Liver (tissue), 9 donors: ENCODE measurements around the gene FUNDC2. TPM values are rescaled to one million over a fixed set of nuclear protein-coding genes. Genes with fewer than 3 reads are reported as not detected.
A peak's percentile ranks its signal among the peaks of the same experiment; 100 is the strongest.

Experiments used
- DNase-seq: peaks from one replicate; pipeline ENCODE4 v3.0.0-alpha.2; 2017; ENCODE audit warnings: low spot score
- H3K27ac ChIP-seq, 2 donors: one replicate each; pipeline ENCODE4 v1.7.0; 2013; ENCODE audit warnings: inconsistent platforms in 2 of 2, low read length in 2 of 2, control low read depth in 1 of 2, low read depth in 1 of 2, mild to moderate bottlenecking in 1 of 2
- H3K27me3 ChIP-seq, 4 donors: one replicate each; pipeline versions ENCODE4 v1.6.1 to v1.7.0; 2013; ENCODE audit warnings: low read length in 3 of 4, inconsistent platforms in 1 of 4, mild to moderate bottlenecking in 1 of 4, moderate library complexity in 1 of 4; ENCODE audit not compliant: control insufficient read depth in 4 of 4, insufficient read depth in 4 of 4
- H3K36me3 ChIP-seq, 4 donors: one replicate each; pipeline versions ENCODE4 v1.6.1 to v1.7.0; 2013; ENCODE audit warnings: low read length in 3 of 4, mild to moderate bottlenecking in 3 of 4, low read depth in 1 of 4, moderate library complexity in 1 of 4; ENCODE audit not compliant: control insufficient read depth in 4 of 4, insufficient read depth in 3 of 4
- H3K4me1 ChIP-seq, 4 donors: one replicate each; pipeline versions ENCODE4 v1.6.1 to v1.7.0; 2013; ENCODE audit warnings: low read length in 3 of 4, mild to moderate bottlenecking in 3 of 4, moderate library complexity in 1 of 4; ENCODE audit not compliant: control insufficient read depth in 4 of 4, insufficient read depth in 4 of 4
- H3K4me3 ChIP-seq, 3 donors: one replicate each; pipeline versions ENCODE4 v1.6.1 to v1.7.0; 2013; ENCODE audit warnings: low read length in 3 of 3, control low read depth in 1 of 3, low read depth in 1 of 3, mild to moderate bottlenecking in 1 of 3
- H3K9ac ChIP-seq, 2 donors: one replicate each; pipeline ENCODE4 v1.7.0; 2013; ENCODE audit warnings: low read length in 2 of 2, mild to moderate bottlenecking in 2 of 2, moderate library complexity in 2 of 2, control low read depth in 1 of 2, low read depth in 1 of 2
- H3K9me3 ChIP-seq, 4 donors: one replicate each; pipeline versions ENCODE4 v1.6.1 to v1.7.0; 2013; ENCODE audit warnings: low read length in 3 of 4; ENCODE audit not compliant: control insufficient read depth in 4 of 4
- ATF3 ChIP-seq: IDR thresholded peaks from 2 replicates; pipeline ENCODE4 v1.6.1; 2016; ENCODE audit warnings: antibody characterized with exemption
- FOXA1 ChIP-seq: IDR thresholded peaks from 2 replicates; pipeline ENCODE4 v1.6.1; 2016; ENCODE audit warnings: antibody characterized with exemption
- FOXA2 ChIP-seq: IDR thresholded peaks from 2 replicates; pipeline ENCODE4 v1.6.1; 2016; ENCODE audit warnings: antibody characterized with exemption
- GABPA ChIP-seq, 2 donors: IDR thresholded peaks in 1 of 2; conservative IDR thresholded peaks in 1 of 2; 2 replicates each; pipeline ENCODE4 v1.6.1; 2016; ENCODE audit warnings: antibody characterized with exemption in 2 of 2, mild to moderate bottlenecking in 1 of 2, moderate library complexity in 1 of 2
- HNF4A ChIP-seq, 2 donors: conservative IDR thresholded peaks; 2 replicates each; pipeline ENCODE4 v1.6.1; 2016; ENCODE audit warnings: antibody characterized with exemption in 2 of 2, mild to moderate bottlenecking in 2 of 2
- JUND ChIP-seq, 2 donors: IDR thresholded peaks; 2 replicates each; pipeline ENCODE4 v1.6.1; 2016; ENCODE audit warnings: antibody characterized with exemption in 2 of 2
- MAX ChIP-seq: IDR thresholded peaks from 2 replicates; pipeline ENCODE4 v1.6.1; 2016; ENCODE audit warnings: antibody characterized with exemption
- NR2F2 ChIP-seq: IDR thresholded peaks from 2 replicates; pipeline ENCODE4 v1.6.1; 2016; ENCODE audit warnings: antibody characterized with exemption
- RAD21 ChIP-seq, 2 donors: IDR thresholded peaks; 2 replicates each; pipeline ENCODE4 v1.6.1; 2016; ENCODE audit warnings: antibody characterized with exemption in 2 of 2, mild to moderate bottlenecking in 2 of 2
- REST ChIP-seq: IDR thresholded peaks from 2 replicates; pipeline ENCODE4 v1.6.1; 2016; ENCODE audit warnings: antibody characterized with exemption, mild to moderate bottlenecking
- RXRA ChIP-seq, 2 donors: IDR thresholded peaks; 2 replicates each; pipeline ENCODE4 v1.6.1; 2017 to 2018; ENCODE audit warnings: antibody characterized with exemption in 2 of 2, mild to moderate bottlenecking in 1 of 2
- SP1 ChIP-seq: IDR thresholded peaks from 2 replicates; pipeline ENCODE4 v1.6.1; 2018; ENCODE audit warnings: antibody characterized with exemption, mild to moderate bottlenecking
- TAF1 ChIP-seq: conservative IDR thresholded peaks from 2 replicates; pipeline ENCODE4 v1.6.1; 2016; ENCODE audit warnings: antibody characterized with exemption, mild to moderate bottlenecking
- YY1 ChIP-seq: IDR thresholded peaks from 2 replicates; pipeline ENCODE4 v1.6.1; 2016; ENCODE audit warnings: antibody characterized with exemption, mild to moderate bottlenecking
- ZBTB33 ChIP-seq: IDR thresholded peaks from 2 replicates; pipeline ENCODE4 v1.6.1; 2016; ENCODE audit warnings: antibody characterized with exemption
- WGBS: extraction: QIAGEN DNeasy Blood & Tissue Kit; methylation state at CpG from one replicate; pipeline ENCODE4 v1.1.7; 2013; 5-methylcytosine and 5-hydroxymethylcytosine counted together
- polyA plus RNA-seq, 2 donors: library from polyadenylated mRNA; stranded (reverse) in 1 of 2; unstranded in 1 of 2; fragments of 200-250 nt in 1 of 2; fragments of >200 nt in 1 of 2; fragmentation: Nextera tagmentation in 1 of 2; extraction: Ambion mirVana in 1 of 2; gene quantifications; one replicate each; pipeline versions ENCODE4 v1.2.1 to v1.2.3, GENCODE V29; 2013 to 2015
- total RNA-seq, 2 donors: library from RNA; depleted of rRNA; stranded (reverse); fragments of >200 nt; gene quantifications; one replicate each; pipeline ENCODE4 v1.2.3, GENCODE V29; 2014
- donor health status: healthy.
- donor health status: healthy.
- donor health status: healthy.
- donor health status: healthy.
- donor health status: healthy.

The FUNDC2 gene
- total and polyA plus RNA-seq, 4 donors: 19.4 to 79.8 (median 40.8) TPM

GRCh38 chrX:155052738-155053498 is 26.3 kb downstream of the FUNDC2 start:
- peaks cover 0 to 2% (median 0%) of the 10 kb centered on the region in 4 donors for H3K36me3 ChIP-seq
- H3K4me3 ChIP-seq: no peak overlapping the region
- no peak for TF ChIP-seq YY1
- TF ChIP-seq TAF1: peak; percentile 65
- TF ChIP-seq NR2F2: no peak
- no peak for TF ChIP-seq ATF3
- TF ChIP-seq SP1: no peak
- TF ChIP-seq RAD21 (IDR thresholded peaks at IDR 0.05): no peak
- H3K27ac ChIP-seq: peak overlapping the region; percentile 37 to 75
- WGBS: 36% methylated on average over 5 of the region's 5 CpGs
- no peaks in the 10 kb centered on the region for H3K27me3 ChIP-seq
- H3K9ac ChIP-seq: no peak overlapping the region
- no peak for DNase-seq
- no peaks in the 10 kb centered on the region for H3K9me3 ChIP-seq
- peaks cover 2 to 33% (median 28%) of the 10 kb centered on the region in 4 donors for H3K4me1 ChIP-seq

- no peak overlapping the region for H3K4me3 ChIP-seq
- TF ChIP-seq FOXA1 (no peak), REST (no peak), FOXA2 (no peak), ZBTB33 (no peak), RXRA (IDR thresholded peaks at IDR 0.05) (no peak)
- H3K27me3 ChIP-seq: no peaks in the 10 kb centered on the region
- no peaks in the 10 kb centered on the region for H3K9me3 ChIP-seq
- H3K27ac ChIP-seq: peak overlapping the region; percentile 28 to 75
- peaks cover 0 to 2% (median 0%) of the 10 kb centered on the region in 4 donors for H3K36me3 ChIP-seq
- H3K9ac ChIP-seq: no peak overlapping the region
- peaks cover 2 to 31% (median 26%) of the 10 kb centered on the region in 4 donors for H3K4me1 ChIP-seq
- no peak for DNase-seq
- WGBS: 87% methylated on average over 3 of the region's 3 CpGs
Measured at GRCh38 chrX:155053656-155054055, 27.0 kb downstream of the FUNDC2 start.

- TF ChIP-seq JUND (IDR thresholded peaks at IDR 0.05): no peak
- TF ChIP-seq GABPA (IDR thresholded peaks at IDR 0.05 in 1 of 2, conservative IDR thresholded peaks at IDR 0.05 in 1 of 2): no peak
- TF ChIP-seq REST: no peak
- peak; percentile 76 to 85 for TF ChIP-seq HNF4A (conservative IDR thresholded peaks at IDR 0.05)
- TF ChIP-seq MAX: no peak
- TF ChIP-seq TAF1: no peak
Measured at GRCh38 chrX:155054255-155054654, 27.6 kb downstream of the FUNDC2 start.

More at GRCh38 chrX:155054255-155054654, 27.6 kb downstream of the FUNDC2 start:
- Histone ChIP-seq H3K9ac (no peak overlapping the region), H3K9me3 (no peaks in the 10 kb centered on the region), H3K27me3 (no peaks in the 10 kb centered on the region), H3K36me3 (peaks cover 0 to 5% (median 0%) of the 10 kb centered on the region in 4 donors), H3K4me3 (no peak overlapping the region), H3K27ac (peak overlapping the region in 1 of 2 donors; percentile 75), H3K4me1 (peaks cover 2 to 31% (median 26%) of the 10 kb centered on the region in 4 donors)
- 59% methylated on average over 4 of the region's 4 CpGs for WGBS
- no peak for DNase-seq
